NT2/D1 (cell line): ENCODE results near the gene HS3ST1.

Experiments
- DNase-seq: peaks from one replicate; pipeline ENCODE4 v3.0.0-alpha.2; 2011; ENCODE audit warnings: low read depth, low spot score
- H3K27me3 ChIP-seq: 2 replicates; pipeline ENCODE4 v1.6.0; 2011; ENCODE audit warnings: mild to moderate bottlenecking; ENCODE audit not compliant: insufficient read length, insufficient read depth
- H3K36me3 ChIP-seq: 2 replicates; pipeline ENCODE4 v1.6.1; 2011; ENCODE audit warnings: mild to moderate bottlenecking, low read length, mixed read lengths; ENCODE audit not compliant: insufficient read depth, insufficient read length
- H3K4me1 ChIP-seq: 2 replicates; pipeline ENCODE4 v1.5.1; 2011; ENCODE audit not compliant: insufficient read depth, insufficient read length
- H3K4me3 ChIP-seq: 2 replicates; pipeline ENCODE4 v1.5.1; 2011; ENCODE audit warnings: low read depth; ENCODE audit not compliant: insufficient read length
- H3K9ac ChIP-seq: 2 replicates; pipeline ENCODE4 v1.6.0; 2011; ENCODE audit warnings: low read depth; ENCODE audit not compliant: insufficient read length
- H3K9me3 ChIP-seq: 2 replicates; pipeline ENCODE4 v1.5.1; 2011; ENCODE audit warnings: mild to moderate bottlenecking, low read length; ENCODE audit not compliant: insufficient read depth
- SUZ12 ChIP-seq: IDR thresholded peaks from 2 replicates; pipeline ENCODE4 v1.6.1; 2011; ENCODE audit not compliant: insufficient read length, insufficient read depth; ENCODE audit errors: extremely low read depth
- YY1 ChIP-seq: IDR thresholded peaks from 2 replicates; pipeline ENCODE4 v1.6.1; 2011; ENCODE audit not compliant: insufficient read length, insufficient read depth
- ZNF274 ChIP-seq: IDR thresholded peaks from 2 replicates; pipeline ENCODE4 v1.6.1; 2011; ENCODE audit warnings: mild to moderate bottlenecking, low read depth, low read length

Gene HS3ST1

GRCh38 chr4:11435557-11435956, 6.9 kb upstream of the HS3ST1 start:
- DNase-seq = no peak
- no peak overlapping the region for H3K9ac ChIP-seq

GRCh38 chr4:11431111-11431510, 2.4 kb upstream of the HS3ST1 start:
- Histone ChIP-seq H3K27me3 (peaks cover 47% of the 10 kb centered on the region), H3K4me1 (no peaks in the 10 kb centered on the region), H3K4me3 (no peak overlapping the region), H3K9me3 (no peaks in the 10 kb centered on the region), H3K36me3 (no peaks in the 10 kb centered on the region), H3K9ac (no peak overlapping the region)
- TF ChIP-seq SUZ12 (no peak), ZNF274 (no peak), YY1 (no peak)
- DNase-seq = no peak

More at GRCh38 chr4:11435557-11435956, 6.9 kb upstream of the HS3ST1 start:
- Histone ChIP-seq H3K4me3 (no peak overlapping the region), H3K36me3 (no peaks in the 10 kb centered on the region), H3K4me1 (no peaks in the 10 kb centered on the region), H3K9me3 (no peaks in the 10 kb centered on the region), H3K27me3 (peaks cover 3% of the 10 kb centered on the region)
- TF ChIP-seq SUZ12 = no peak
- no peak for TF ChIP-seq ZNF274
- TF ChIP-seq YY1 = no peak

GRCh38 chr4:11430536-11430935, 1.8 kb upstream of the HS3ST1 start:
- no peak overlapping the region for H3K4me3 ChIP-seq
- H3K4me1 ChIP-seq = no peaks in the 10 kb centered on the region
- no peaks in the 10 kb centered on the region for H3K36me3 ChIP-seq
- TF ChIP-seq ZNF274 (no peak), YY1 (no peak), SUZ12 (no peak)
- no peak for DNase-seq
- peaks cover 53% of the 10 kb centered on the region for H3K27me3 ChIP-seq
- no peak overlapping the region for H3K9ac ChIP-seq
- H3K9me3 ChIP-seq = no peaks in the 10 kb centered on the region

GRCh38 chr4:11429699-11430045, 978 bp upstream of the HS3ST1 start:
- Histone ChIP-seq H3K36me3 (no peaks in the 10 kb centered on the region), H3K9ac (peak overlapping the region; percentile 65), H3K27me3 (peaks cover 56% of the 10 kb centered on the region), H3K4me3 (peak overlapping the region; percentile 77), H3K9me3 (no peaks in the 10 kb centered on the region), H3K4me1 (no peaks in the 10 kb centered on the region)
- DNase-seq = no peak
- TF ChIP-seq ZNF274 (no peak), YY1 (no peak), SUZ12 (no peak)

GRCh38 chr4:11428899-11429698, 405 bp upstream of the HS3ST1 start:
- Histone ChIP-seq H3K36me3 (no peaks in the 10 kb centered on the region), H3K4me1 (no peaks in the 10 kb centered on the region), H3K9ac (peak overlapping the region; percentile 65), H3K27me3 (peaks cover 56% of the 10 kb centered on the region), H3K9me3 (no peaks in the 10 kb centered on the region), H3K4me3 (peak overlapping the region; percentile 77)
- DNase-seq = peak; percentile 78
- TF ChIP-seq YY1 (no peak), SUZ12 (peak; percentile 1)

- no peak for DNase-seq
Measured at GRCh38 chr4:11427121-11427996, 1.3 kb downstream of the HS3ST1 start.

GRCh38 chr4:11426731-11427120, 2.0 kb downstream of the HS3ST1 start:
- no peak overlapping the region for H3K9ac ChIP-seq
- TF ChIP-seq ZNF274 = no peak

More at GRCh38 chr4:11427121-11427996, 1.3 kb downstream of the HS3ST1 start:
- Histone ChIP-seq H3K4me1 (no peaks in the 10 kb centered on the region), H3K27me3 (peaks cover 56% of the 10 kb centered on the region), H3K9me3 (no peaks in the 10 kb centered on the region), H3K36me3 (no peaks in the 10 kb centered on the region), H3K9ac (peak overlapping the region; percentile 24), H3K4me3 (peak overlapping the region; percentile 77)
- TF ChIP-seq YY1 (no peak), ZNF274 (no peak), SUZ12 (peak; percentile 50)

More at GRCh38 chr4:11426731-11427120, 2.0 kb downstream of the HS3ST1 start:
- Histone ChIP-seq H3K27me3 (peaks cover 56% of the 10 kb centered on the region), H3K4me3 (no peak overlapping the region), H3K36me3 (no peaks in the 10 kb centered on the region), H3K9me3 (no peaks in the 10 kb centered on the region), H3K4me1 (no peaks in the 10 kb centered on the region)
- DNase-seq = no peak
